ENCODE results near the gene PBRM1.

DNA sequence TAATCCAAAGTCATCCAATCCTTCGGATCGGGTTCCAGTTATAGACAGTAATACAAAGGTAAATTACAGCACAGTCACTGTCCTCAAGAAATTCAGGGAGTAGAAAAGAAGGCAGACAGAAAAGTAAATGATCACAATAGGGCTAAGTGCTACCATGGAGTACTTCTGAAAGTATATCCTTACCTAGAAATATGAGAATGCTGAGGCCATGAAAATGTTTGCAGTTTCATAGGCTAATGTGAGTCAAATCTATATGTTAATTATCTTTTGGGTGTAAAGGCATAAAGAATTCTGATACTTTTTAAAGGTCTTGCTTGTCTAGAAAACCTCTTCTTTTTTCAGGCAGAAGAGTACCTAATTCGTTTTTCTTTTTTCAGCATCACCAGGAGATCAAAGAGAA lies 29.8 kb downstream of the PBRM1 start:
- TF ChIP-seq TAF1 (IDR thresholded peaks at IDR 0.05; ENCODE audit: borderline replicate concordance, low read depth, low read length) (no peak), POLR2AphosphoS5 (IDR thresholded peaks at IDR 0.05; ENCODE audit: low read depth, low read length) (no peak)
